HT1080 (cell line): ENCODE measurements around the gene HTRA2. TPM values are rescaled to one million over a fixed set of nuclear protein-coding genes. Genes with fewer than 3 reads are reported as not detected.
A peak's percentile ranks its signal among the peaks of the same experiment; 100 is the strongest.

Experiments
- DNase-seq: peaks from one replicate; pipeline ENCODE4 v3.0.0-alpha.2; 2015; ENCODE audit warnings: low read depth
- total RNA-seq: library from RNA; depleted of rRNA; stranded (reverse); fragments of >200 nt; shearing (Covaris generic); gene quantifications from 2 replicates; pipeline ENCODE4 v1.2.3, GENCODE V29; 2014

Gene HTRA2
- total RNA-seq, 1 experiment from 2014 or later = 84.5 TPM

GRCh38 chr2:74515271-74515980 is 14.3 kb upstream of the HTRA2 start:
- DNase-seq = no peak

DNA sequence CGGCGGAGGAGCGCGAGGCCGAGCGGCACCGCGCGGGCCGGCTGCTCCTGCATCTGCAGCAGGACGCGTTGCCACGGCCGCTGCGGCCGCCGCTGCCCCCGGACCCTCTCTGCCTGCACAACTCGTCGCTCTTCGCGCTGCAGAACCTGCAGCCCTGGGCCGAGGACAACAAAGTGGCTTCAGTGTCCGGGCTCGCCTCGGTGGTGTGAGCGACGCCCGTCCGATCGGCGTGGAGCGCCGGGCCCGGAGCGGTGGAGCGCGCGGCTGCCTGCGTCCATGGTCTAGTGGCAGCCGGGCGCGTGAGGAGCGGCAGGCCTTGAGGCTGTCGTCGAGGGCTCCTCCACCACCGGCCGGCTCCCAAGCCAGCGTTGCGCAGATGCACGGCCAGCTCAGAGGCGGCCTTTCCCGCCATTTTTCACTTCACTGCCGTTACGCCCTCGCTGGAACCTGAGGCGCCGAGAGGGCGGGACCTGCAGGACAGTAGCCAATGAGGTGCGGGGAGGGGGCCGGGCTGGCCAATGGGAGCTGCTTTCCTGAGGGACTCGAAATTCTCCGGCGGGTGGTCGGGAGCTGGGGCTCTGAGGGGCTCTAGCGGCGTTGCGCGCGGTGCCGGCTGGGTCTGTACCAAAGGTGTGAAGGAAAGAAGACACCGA is 13.6 kb upstream of the HTRA2 start:
- no peak for DNase-seq

DNA sequence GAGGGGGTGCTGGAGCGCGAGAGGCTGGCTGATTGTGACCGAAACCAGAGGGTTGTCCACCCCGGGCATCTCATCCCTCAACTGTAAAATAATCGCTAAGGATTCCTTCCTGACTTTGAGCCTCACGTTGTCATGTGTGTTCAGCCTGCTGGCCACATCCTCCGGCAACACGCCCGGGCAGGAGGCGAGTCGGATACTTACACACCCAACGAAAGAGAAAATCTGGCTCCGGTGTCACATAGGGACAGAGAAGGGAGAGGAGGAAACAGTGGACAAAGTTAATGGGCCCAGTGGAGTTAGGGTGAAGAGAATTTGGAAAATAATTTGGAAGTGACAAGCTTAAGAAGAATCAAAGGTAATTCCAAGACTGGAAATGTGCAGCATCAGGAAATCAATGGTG is 13.1 kb upstream of the HTRA2 start:
- no peak for DNase-seq

GRCh38 chr2:74522516-74522915 is 7.2 kb upstream of the HTRA2 start:
- DNase-seq = no peak

- no peak for DNase-seq
Measured at GRCh38 chr2:74524005-74524404, 5.7 kb upstream of the HTRA2 start.

DNA sequence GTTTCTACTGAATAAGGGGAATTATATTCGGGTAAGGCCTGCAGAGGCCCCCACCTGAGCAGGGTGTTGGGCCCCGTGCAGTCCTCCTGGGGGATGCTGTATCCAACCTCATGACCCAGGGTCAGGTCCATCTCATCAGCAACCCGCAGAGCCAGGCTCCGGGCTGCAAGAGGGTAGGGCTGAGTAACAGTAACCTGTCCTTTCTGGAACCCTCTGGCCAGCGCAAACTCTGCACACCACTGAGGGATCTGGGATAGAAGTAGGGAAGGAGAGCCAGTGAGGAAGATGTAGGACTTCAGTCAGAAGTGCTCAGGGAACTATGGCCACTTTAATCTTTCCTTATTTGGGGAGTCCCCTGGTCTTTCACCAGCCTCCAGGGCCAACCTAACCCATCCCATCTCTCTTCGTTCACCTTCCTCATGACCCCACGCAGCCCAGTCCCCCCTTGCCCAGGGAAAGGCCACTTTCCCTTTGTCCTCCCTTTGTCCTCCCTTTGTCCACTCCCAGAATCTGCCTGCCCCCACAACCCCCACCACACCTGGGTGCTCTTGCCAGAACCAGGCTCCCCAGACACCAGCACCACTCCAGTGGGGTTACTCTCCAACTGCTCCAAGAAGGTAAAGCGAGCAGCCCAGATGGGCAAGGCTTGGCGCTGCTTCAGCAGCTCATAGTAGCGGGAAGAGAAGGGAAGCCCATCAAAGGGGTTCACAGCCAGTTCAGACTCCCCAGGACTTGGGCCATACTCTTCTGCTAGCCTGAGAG is 4.6 kb upstream of the HTRA2 start:
- DNase-seq = no peak

DNA sequence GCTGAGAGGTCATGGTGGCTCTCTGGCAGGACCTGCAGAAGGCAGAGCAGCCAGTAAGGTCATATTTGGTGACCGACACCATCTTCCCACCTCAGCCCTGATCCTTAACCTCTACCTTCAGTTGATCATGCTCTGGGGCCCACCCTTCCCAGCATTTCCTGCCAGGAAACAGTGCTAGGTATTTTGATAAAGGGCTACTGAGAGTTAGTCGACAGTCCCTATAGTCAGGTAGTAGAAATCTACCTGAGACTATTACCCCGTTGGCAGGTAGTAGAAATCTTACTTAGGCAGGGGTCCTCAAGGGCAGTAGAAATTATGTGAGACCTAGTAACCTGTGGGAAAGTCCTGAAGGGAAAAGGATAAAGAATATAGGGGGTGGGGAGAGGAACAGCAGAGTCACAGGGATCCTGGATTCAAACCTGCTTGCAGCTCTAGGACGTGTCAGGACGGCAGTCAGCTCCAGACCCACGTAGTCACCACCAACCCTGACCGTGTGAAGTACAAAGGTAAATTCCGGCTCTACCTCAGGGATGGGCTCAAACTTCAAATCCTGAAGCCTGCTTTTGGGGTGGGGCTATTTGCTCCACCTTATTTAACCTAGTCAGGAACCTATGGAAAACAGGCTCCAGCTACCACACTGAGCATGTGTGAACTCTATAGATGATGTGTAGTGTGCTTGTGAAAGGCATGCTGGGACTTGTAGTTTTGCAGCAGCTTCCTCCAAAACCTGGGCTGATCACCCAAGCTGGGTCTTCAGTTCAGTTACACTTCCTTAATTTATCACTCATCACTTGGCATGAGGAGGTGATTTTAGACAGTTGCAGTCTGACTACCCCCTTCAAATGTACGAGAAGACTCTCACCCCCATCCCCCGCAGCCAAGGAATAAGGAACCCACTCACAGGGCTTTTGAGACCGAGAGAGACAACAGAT is 3.8 kb upstream of the HTRA2 start, which contains the start of gene DQX1:
TSS of gene DQX1 (minus strand) at position 515 of the 932 bp plus-strand sequence. CDS start at position 13, 502 bp downstream.
- DNase-seq = peak; percentile 54

DNA sequence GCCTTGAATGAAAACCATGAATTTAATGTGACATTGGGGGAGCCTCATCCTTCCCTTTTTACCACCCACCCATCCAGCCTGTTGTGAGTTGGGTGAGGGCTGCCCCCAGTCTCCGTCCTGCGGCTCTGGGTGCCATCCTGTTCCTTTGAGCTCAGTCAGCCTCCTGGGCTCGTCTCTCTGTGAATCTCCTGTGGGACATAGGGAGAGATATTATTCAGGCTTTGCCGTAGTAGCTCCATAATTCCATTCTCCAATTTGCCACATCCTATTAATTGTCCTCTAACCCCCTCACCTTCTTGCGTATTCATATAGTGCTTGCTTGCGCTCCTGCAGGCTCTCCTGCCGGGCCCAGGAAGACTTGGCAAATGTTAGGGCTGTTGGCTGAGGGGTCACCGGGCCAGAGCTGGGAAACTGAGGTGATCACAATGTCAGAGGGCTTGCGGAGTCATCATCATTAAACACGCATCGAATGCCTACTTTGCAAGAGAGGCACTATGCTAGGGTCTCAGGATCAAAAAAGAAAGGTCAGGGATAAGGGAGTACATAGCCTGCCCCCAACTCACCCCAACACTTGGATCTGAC is 3.0 kb upstream of the HTRA2 start:
- no peak for DNase-seq

GRCh38 chr2:74527741-74528140 is 2.0 kb upstream of the HTRA2 start:
- DNase-seq = no peak

GRCh38 chr2:74528600-74529356 is 955 bp upstream of the HTRA2 start:
- DNase-seq = peak; percentile 15

DNA sequence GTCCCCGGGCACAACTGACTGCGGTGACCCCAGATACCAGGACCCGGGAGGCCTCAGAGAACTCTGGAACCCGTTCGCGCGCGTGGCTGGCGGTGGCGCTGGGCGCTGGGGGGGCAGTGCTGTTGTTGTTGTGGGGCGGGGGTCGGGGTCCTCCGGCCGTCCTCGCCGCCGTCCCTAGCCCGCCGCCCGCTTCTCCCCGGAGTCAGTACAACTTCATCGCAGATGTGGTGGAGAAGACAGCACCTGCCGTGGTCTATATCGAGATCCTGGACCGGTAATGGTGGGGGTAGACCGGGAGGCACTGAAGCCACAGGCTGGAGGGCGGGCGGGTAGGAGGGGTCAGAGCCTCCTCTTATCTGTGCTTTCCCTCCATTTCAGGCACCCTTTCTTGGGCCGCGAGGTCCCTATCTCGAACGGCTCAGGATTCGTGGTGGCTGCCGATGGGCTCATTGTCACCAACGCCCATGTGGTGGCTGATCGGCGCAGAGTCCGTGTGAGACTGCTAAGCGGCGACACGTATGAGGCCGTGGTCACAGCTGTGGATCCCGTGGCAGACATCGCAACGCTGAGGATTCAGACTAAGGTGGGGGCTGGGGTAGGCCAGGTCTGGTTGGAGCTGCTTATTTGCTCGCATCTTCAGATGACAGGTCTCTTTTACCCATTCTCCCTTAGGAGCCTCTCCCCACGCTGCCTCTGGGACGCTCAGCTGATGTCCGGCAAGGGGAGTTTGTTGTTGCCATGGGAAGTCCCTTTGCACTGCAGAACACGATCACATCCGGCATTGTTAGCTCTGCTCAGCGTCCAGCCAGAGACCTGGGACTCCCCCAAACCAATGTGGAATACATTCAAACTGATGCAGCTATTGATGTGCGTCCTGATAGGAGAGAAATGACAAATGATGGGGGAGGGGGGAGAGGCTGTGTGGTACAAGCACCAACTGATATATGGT is 780 bp downstream of the HTRA2 start:
- peak; percentile 45 for DNase-seq

- DNase-seq = no peak
Measured at GRCh38 chr2:74531666-74532065, 1.9 kb downstream of the HTRA2 start.

- peak; percentile 28 for DNase-seq
Measured at GRCh38 chr2:74532222-74532621, 2.5 kb downstream of the HTRA2 start.

DNA sequence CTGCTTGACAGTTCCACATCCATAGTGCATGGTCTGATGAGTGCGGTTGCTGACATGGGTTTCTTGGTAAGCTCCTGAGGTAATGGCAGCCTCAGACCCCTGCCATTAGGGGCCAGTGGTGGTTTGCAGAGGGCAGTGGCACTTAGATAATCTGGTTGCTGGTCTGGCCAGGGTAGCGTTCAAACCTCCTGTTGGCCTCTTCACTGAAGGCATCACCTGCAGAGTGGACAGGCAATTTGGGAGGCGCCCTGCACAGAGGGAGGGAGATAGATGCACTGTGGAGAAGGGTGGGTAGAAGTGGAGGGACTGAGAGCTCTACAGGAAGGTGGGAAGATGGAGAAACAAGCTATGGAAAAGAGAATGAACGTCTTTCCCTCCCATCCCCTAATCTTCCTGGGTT is 3.7 kb downstream of the HTRA2 start:
- DNase-seq = no peak

DNA sequence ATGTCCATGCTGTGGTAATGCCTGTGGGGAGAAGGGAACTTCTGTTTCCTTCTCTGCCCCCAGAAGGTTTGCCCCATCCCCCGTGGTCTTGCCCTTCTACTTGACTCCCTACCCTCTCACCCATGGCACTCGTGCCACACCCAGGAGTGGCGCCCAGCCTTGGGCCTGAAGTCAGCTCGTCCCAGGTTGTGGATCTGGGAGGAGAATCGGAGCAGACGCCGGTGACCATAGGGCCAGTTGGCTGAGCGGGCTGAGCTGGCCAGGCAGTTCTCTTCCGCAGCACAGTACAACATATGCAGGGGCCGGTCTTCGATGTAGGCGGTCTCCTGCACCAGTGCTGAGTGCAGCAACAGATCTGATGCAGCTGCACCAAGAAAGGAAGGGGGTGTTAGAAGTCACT is 4.7 kb downstream of the HTRA2 start:
- DNase-seq = no peak

- DNase-seq = no peak
Measured at GRCh38 chr2:74535440-74535965, 5.8 kb downstream of the HTRA2 start.

GRCh38 chr2:74536166-74536950 is 6.6 kb downstream of the HTRA2 start:
- DNase-seq = no peak

GRCh38 chr2:74537140-74537539 is 7.4 kb downstream of the HTRA2 start:
- peak; percentile 48 for DNase-seq
